ENCODE results near the gene SYNDIG1. TPM values are rescaled to one million over a fixed set of nuclear protein-coding genes. Genes with fewer than 3 reads are reported as not detected.

Gene SYNDIG1
- total RNA-seq, 1 donor from 2014 or later = not detected

DNA sequence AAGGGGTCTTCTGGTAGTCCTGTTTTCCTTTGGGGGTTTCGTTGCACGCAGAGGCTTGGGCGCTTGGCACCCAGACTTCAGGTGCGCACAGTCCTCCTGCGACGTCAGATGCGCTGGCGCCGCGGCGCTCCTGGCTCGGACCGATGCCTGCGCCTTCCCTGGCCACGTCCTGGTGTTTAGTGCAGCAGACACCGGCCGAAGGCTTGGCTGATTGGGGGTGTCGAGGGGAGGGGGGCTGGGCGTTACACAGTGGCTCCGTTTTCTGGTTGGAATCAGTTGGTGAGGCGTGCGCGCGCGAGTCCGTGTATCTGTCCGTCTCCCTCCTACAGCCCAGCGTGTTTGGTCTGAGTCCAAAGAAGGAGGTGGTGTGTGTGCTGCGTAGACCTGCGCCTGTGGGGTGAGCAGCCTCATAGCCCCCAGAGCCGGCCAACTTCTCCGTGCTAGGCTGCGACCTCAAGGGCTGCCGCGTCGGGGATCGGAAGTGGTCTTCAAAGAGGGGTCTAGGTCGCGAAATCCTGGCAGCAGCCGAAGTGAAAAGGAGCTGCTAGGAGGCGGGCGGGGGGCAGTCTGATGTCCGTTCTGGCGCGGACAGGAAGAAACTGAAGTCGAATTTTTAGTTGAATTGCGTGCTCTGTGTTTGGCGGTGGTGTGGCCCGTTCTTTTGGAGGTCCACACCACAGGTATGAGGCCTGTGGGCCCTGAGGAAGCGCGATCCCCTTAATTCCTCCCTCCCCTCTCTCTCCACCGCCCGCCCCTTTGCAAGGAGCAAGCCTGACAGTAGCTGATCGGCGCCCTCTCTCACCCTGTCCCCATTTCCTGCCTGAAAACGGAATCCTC is 1.5 kb downstream of the SYNDIG1 start:
- intact Hi-C loops (cut with micrococcal nuclease) = no loop called here

DNA sequence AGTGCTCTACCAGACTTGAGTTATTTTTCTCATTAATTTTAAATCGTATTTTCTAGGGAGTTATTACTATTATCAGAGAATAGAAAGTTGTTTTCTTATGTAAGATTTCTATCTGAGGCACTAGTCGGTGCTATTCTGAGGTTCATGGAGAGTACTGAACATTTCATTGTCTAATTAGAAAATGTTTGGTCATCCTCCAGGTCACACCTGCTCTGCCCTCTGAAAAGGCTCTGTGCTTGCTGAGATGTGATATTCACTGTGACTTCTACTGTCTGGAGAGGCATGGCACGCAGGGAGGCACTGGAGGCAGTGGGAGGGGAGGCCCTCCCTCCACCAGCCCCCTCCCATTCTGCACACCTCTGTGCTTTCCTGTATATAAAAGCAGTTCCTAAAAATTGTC is 3.0 kb downstream of the SYNDIG1 start:
- intact Hi-C loops (cut with micrococcal nuclease) = no loop called here

- intact Hi-C loops (cut with micrococcal nuclease) = no loop called here
Observed at GRCh38 chr20:24473435-24474223, 4.2 kb downstream of the SYNDIG1 start.

DNA sequence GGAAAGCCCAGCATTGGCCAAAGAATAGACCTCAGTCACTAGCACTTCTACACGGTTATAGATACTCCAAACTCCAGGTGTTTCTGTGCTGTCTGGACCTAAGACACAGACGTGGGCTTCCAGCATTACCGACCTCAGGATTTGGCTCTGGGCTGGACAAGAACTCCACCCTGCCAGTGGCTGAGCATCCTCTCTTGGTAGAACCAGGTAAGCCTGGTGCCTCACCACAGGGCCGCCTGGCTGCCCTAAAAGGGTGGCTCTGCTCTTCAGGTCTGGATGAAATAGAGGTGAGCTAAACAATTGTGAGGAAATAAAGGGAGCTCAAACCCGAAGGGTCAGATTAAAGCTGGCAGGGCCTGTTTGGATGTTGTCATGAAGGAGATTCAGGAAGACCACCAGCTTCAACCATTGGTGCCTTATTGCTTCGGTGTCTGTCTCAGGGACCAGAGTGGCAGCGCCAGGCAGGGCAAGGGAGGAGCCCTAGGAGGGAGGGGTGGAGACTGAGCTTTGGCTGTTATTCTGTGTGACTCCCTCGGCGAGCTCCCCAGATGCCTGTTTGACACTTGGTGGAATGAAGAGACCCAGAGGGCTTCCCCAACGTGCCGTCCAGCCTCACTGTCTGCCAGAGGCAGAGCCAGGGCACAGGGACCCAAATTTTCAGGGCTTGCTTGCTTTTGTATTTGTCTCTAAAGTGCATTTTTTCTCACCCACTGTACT is 8.6 kb downstream of the SYNDIG1 start:
- intact Hi-C loops (cut with micrococcal nuclease) = no loop called here

GRCh38 chr20:24478584-24478983 is 9.2 kb downstream of the SYNDIG1 start:
- intact Hi-C loops (cut with micrococcal nuclease) = no loop called here

- intact Hi-C loops (cut with micrococcal nuclease) = no loop called here
Observed at GRCh38 chr20:24479106-24479505, 9.7 kb downstream of the SYNDIG1 start.

GRCh38 chr20:24479595-24479994 is 10.2 kb downstream of the SYNDIG1 start:
- intact Hi-C loops (cut with micrococcal nuclease) = no loop called here

DNA sequence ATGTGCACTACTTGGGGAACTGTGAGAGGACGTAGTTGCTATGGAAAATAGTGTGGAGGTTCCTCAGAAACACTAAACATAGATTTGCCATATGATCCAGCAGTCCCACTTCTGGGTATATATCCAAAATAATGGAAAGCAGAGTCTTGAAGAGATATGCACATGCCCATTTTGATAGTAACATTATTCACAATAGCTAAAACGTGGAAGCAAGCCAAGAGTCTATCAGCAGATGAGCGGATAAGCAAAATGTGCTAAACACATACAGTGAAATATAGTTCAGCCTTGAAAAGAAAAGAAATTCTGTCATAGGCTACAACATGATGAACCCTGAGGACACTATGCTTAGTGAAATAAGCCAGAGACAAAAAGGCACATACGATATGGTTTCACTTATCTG is 11.1 kb downstream of the SYNDIG1 start:
- intact Hi-C loops (cut with micrococcal nuclease) = no loop called here

- intact Hi-C loops (cut with micrococcal nuclease) = no loop called here
Observed at GRCh38 chr20:24481173-24481572, 11.7 kb downstream of the SYNDIG1 start.

GRCh38 chr20:24483435-24484080 is 14.1 kb downstream of the SYNDIG1 start:
- intact Hi-C loops (cut with micrococcal nuclease) = no loop called here

- intact Hi-C loops (cut with micrococcal nuclease) = no loop called here
Observed at GRCh38 chr20:24484081-24484450, 14.6 kb downstream of the SYNDIG1 start.

GRCh38 chr20:24485981-24486380 is 16.6 kb downstream of the SYNDIG1 start:
- intact Hi-C loops (cut with micrococcal nuclease) = no loop called here

- intact Hi-C loops (cut with micrococcal nuclease) = no loop called here
Observed at GRCh38 chr20:24487240-24487639, 17.8 kb downstream of the SYNDIG1 start.

- intact Hi-C loops (cut with micrococcal nuclease) = no loop called here
Observed at GRCh38 chr20:24487648-24488047, 18.2 kb downstream of the SYNDIG1 start.

DNA sequence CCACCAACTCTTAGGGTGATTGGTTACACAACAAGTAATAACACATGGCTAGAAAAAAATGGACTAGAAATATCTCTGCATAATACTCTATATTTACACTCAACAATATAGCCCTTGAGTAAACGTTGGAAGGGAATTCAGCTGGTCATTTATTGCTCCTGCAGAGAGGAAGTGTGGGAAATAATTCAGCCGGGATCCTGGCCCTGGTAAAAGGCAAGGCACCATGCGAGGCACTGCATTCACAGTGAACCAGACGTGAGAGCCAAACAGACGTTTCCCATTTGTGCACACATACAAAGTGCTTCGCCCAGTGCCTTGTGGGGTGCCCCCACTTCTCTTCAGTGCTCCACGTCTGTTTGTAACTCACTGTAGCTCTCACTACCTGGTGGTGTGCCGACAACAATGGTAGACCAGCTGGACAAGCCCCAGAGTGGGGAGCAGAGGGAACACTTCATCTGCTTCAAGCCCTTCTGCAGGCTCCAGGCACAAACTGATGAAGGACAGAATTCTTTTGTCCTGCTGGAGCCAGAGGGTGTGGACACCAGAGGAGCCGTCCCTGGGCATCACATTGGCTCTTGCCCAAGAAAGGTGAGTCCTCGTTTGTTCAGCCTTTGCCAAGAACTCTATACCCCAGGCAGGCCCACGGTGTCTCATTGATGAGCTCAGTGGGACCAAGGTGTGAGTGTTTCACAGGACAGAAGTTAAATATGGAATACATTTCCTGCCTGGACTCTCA is 18.8 kb downstream of the SYNDIG1 start:
- intact Hi-C loops (cut with micrococcal nuclease) = no loop called here

- intact Hi-C loops (cut with micrococcal nuclease) = no loop called here
Observed at GRCh38 chr20:24488800-24489175, 19.4 kb downstream of the SYNDIG1 start.

DNA sequence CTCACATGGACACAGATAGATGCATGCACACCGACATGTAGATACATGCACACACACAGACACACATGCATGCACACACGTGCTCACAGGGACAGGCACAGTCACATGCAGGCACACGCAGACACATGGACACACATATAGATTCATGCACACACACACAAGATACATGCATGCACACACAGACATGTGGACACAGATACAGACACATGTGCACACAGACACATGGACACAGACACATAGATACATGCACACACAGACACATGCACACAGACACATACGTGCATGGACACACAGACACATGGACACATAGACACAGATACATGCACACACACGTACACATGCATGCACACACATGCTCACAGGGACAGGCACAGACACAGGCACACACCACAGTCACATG is 19.8 kb downstream of the SYNDIG1 start:
- intact Hi-C loops (cut with micrococcal nuclease) = no loop called here

DNA sequence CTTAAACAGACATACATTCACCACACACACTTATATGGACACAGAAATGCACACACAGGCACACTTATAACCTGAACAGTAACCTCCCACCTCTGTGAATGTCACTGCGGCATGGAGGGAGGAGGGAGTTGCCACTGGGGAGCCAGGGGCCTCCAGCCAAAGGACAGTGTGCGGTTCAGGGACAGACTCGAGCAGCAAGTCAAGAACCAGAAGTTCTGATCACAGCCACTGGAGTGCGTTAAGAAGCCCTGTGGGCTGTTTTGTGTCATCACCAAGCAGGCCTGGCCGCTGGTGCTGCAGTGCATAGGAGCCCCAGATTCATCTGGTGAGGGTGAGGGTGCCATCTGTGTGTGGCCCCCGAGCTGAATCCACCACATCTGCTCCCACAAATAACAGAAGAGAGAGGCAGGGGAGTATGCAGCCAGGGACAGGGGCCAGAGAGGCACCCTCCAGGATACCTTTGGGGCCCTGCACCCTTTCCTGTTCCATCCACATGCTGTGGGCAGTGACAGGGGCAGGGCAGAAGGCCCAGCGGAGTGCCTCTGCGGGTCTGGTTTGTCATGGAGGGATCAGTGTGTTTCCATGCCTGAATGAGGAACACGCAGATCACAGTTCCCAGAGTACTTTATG is 20.3 kb downstream of the SYNDIG1 start:
- intact Hi-C loops (cut with micrococcal nuclease) = no loop called here

- intact Hi-C loops (cut with micrococcal nuclease) = no loop called here
Observed at GRCh38 chr20:24490598-24490997, 21.2 kb downstream of the SYNDIG1 start.

DNA sequence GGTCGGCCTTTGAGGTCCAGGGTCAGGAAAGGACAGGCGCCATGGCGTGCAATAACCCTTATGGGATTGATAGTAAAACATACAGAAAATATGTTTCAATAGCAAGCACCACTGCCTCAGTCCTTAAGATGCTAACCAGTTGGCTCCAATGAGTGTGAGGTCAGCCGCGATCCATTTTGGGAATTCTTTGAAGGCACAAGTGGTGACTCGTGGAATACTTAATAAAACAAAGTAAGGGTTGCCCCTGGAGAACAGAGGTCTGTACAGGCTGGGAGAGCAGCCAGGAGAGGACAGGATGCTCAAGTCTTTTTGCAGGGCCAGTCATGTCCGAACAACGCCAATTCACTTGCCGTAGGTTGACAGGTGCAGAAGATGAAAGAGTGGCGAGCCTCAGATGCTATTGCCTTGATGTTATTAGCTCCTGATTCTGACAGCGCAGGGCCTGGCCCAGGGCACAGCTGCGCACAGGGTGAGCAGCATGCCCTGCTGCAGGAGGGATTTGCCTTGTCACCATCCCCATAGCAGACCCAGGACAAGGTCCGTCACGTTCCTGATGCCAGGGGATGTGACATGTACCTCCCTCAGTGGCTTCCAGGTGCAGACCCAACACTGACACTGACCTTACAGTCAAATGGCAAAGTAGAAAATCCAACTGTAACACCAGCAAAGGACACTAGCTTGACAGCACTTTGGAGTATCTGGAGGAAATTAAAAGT is 21.8 kb downstream of the SYNDIG1 start:
- intact Hi-C loops (cut with micrococcal nuclease) = no loop called here

All from T-helper 2 cell treated with Interferon-gamma antibody and Interleukin-4, amounts not matched to agents 100 ng/mL and 5 ng/mL, for 36 hours (primary cell).